H1 (cell line): ENCODE measurements around the gene XPO1. TPM values are rescaled to one million over a fixed set of nuclear protein-coding genes. Genes with fewer than 3 reads are reported as not detected.

Experiments
- CTCF ChIA-PET: fragments of 300-600 bp; sonication (Branson Sonifier 250); formaldehyde crosslinking; loops from one replicate; lab custom pipeline; 2021; ENCODE audit not compliant: partially characterized antibody; lab: Charles Lee
- POLR2A ChIA-PET: fragments of 300-600 bp; sonication (Branson Sonifier 250); formaldehyde crosslinking; loops from one replicate; lab custom pipeline; 2021; ENCODE audit warnings: inconsistent platforms; ENCODE audit not compliant: partially characterized antibody; lab: Charles Lee
- DNase-seq, 2 experiments: peaks; one replicate each; pipeline versions ENCODE4 v3.0.0 to v3.0.0-alpha.2; 2010 to 2022; ENCODE audit warnings: low spot score in 2 of 2, low read depth in 1 of 2, mixed read lengths in 1 of 2
- FAIRE-seq: peaks from 2 replicates; lab custom pipeline; 2011; peaks lifted over from hg19 to GRCh38; lab: Jason Lieb, UNC
- H2AFZ ChIP-seq: 2 replicates; pipeline ENCODE4 v1.8.1; 2012; ENCODE audit warnings: low read length, inconsistent platforms
- H2AK5ac ChIP-seq: 2 replicates; pipeline ENCODE4 v1.6.1; 2013; ENCODE audit warnings: low read depth, low read length
- H2BK120ac ChIP-seq: replicated peaks from 2 replicates; pipeline ENCODE3; 2013; ENCODE audit warnings: low read depth, low read length, inconsistent platforms
- H2BK12ac ChIP-seq: 2 replicates; pipeline ENCODE4 v1.6.1; 2013; ENCODE audit warnings: low read depth, low read length
- H2BK15ac ChIP-seq: 2 replicates; pipeline ENCODE4 v1.6.1; 2013; ENCODE audit warnings: low read length
- H2BK20ac ChIP-seq: 2 replicates; pipeline ENCODE4 v1.6.1; 2013; ENCODE audit warnings: low read length
- H2BK5ac ChIP-seq: 2 replicates; pipeline ENCODE4 v1.6.1; 2013; ENCODE audit warnings: low read depth, low read length
- H3K14ac ChIP-seq: 2 replicates; pipeline ENCODE4 v1.6.1; 2013; ENCODE audit warnings: inconsistent platforms; ENCODE audit not compliant: insufficient read length
- H3K18ac ChIP-seq: 2 replicates; pipeline ENCODE4 v1.6.1; 2013; ENCODE audit warnings: low read length; ENCODE audit errors: extremely low read depth
- H3K23ac ChIP-seq: 2 replicates; pipeline ENCODE4 v1.6.1; 2013; ENCODE audit warnings: inconsistent platforms; ENCODE audit not compliant: insufficient read length
- H3K23me2 ChIP-seq: 2 replicates; pipeline ENCODE4 v1.6.1; 2013; ENCODE audit warnings: low read depth, low read length
- H3K27ac ChIP-seq: 2 replicates; pipeline ENCODE4 v1.6.1; 2011; ENCODE audit warnings: low read depth, low read length, inconsistent platforms
- H3K27me3 ChIP-seq, 4 experiments: replicated peaks in 1 of 4; 1 replicate in 1 of 4; 2 replicates in 3 of 4; pipeline versions ENCODE4 v1.6.1 to v1.8.1; 2011 to 2013; ENCODE audit warnings: low read length in 3 of 4, mild to moderate bottlenecking in 3 of 4, inconsistent platforms in 2 of 4, mixed read lengths in 2 of 4, moderate library complexity in 1 of 4; ENCODE audit not compliant: control insufficient read depth in 3 of 4, insufficient read depth in 3 of 4; ENCODE audit errors: extremely low read depth in 1 of 4
- H3K36me3 ChIP-seq, 4 experiments: 2 replicates each; pipeline versions ENCODE4 v1.6.1 to v1.8.1; 2011 to 2013; ENCODE audit warnings: mild to moderate bottlenecking in 4 of 4, low read length in 3 of 4, moderate library complexity in 2 of 4, control low read depth in 1 of 4, inconsistent platforms in 1 of 4; ENCODE audit not compliant: insufficient read depth in 4 of 4, control insufficient read depth in 2 of 4
- H3K4ac ChIP-seq: replicated peaks from 2 replicates; pipeline ENCODE3; 2013; ENCODE audit warnings: low read length, low read depth, mixed read lengths, inconsistent platforms; ENCODE audit not compliant: insufficient read length
- H3K4me1 ChIP-seq, 4 experiments: replicated peaks in 1 of 4; 1 replicate in 1 of 4; 2 replicates in 3 of 4; pipeline versions ENCODE4 v1.6.1 to v1.8.1; 2011 to 2013; ENCODE audit warnings: low read length in 3 of 4, inconsistent platforms in 2 of 4, mixed read lengths in 1 of 4; ENCODE audit not compliant: insufficient read depth in 4 of 4, control insufficient read depth in 3 of 4
- H3K4me2 ChIP-seq, 2 experiments: 2 replicates each; pipeline versions ENCODE4 v1.6.1 to v1.8.1; 2011 to 2013; ENCODE audit warnings: low read depth in 2 of 2, low read length in 2 of 2, control low read depth in 1 of 2, inconsistent platforms in 1 of 2, mild to moderate bottlenecking in 1 of 2; ENCODE audit not compliant: insufficient read depth in 1 of 2
- H3K4me3 ChIP-seq, 4 experiments: fragments of 200-600, 300-600 bp in 1 of 4; sonication (generic), shearing (Covaris generic), sonication (Bioruptor Twin) in 1 of 4; 2 replicates each; pipeline versions ENCODE4 v1.5.1 to v1.8.1; 2011 to 2016; ENCODE audit warnings: low read length in 4 of 4, low read depth in 3 of 4, control low read depth in 2 of 4, inconsistent platforms in 2 of 4, mild to moderate bottlenecking in 2 of 4, mixed read lengths in 1 of 4, moderate library complexity in 1 of 4; ENCODE audit not compliant: insufficient read depth in 2 of 4; ENCODE audit errors: extremely low read depth in 1 of 4
- H3K56ac ChIP-seq: replicated peaks from 2 replicates; pipeline ENCODE3; 2013; ENCODE audit warnings: low read depth, mild to moderate bottlenecking, mixed read lengths, low read length, inconsistent platforms; ENCODE audit not compliant: insufficient read length
- H3K79me1 ChIP-seq: 2 replicates; pipeline ENCODE4 v1.6.1; 2013; ENCODE audit warnings: low read depth, low read length, control low read depth
- H3K79me2 ChIP-seq, 2 experiments: 2 replicates each; pipeline versions ENCODE4 v1.6.1 to v1.8.1; 2012 to 2013; ENCODE audit warnings: low read length in 2 of 2, mild to moderate bottlenecking in 2 of 2, inconsistent platforms in 1 of 2; ENCODE audit not compliant: insufficient read depth in 2 of 2, control insufficient read depth in 1 of 2
- H3K9ac ChIP-seq, 4 experiments: replicated peaks in 1 of 4; 1 replicate in 1 of 4; 2 replicates in 3 of 4; pipeline versions ENCODE4 v1.6.1 to v1.8.1; 2011 to 2013; ENCODE audit warnings: low read depth in 3 of 4, low read length in 3 of 4, control low read depth in 2 of 4, mild to moderate bottlenecking in 2 of 4, moderate library complexity in 2 of 4, inconsistent platforms in 1 of 4; ENCODE audit errors: extremely low read depth in 1 of 4
- H3K9me3 ChIP-seq, 2 experiments: 2 replicates each; pipeline versions ENCODE4 v1.6.1 to v1.8.1; 2012 to 2013; ENCODE audit warnings: mild to moderate bottlenecking in 2 of 2, moderate library complexity in 2 of 2, control low read depth in 1 of 2, inconsistent platforms in 1 of 2, low read depth in 1 of 2, low read length in 1 of 2, mixed read lengths in 1 of 2; ENCODE audit not compliant: insufficient read depth in 2 of 2
- H4K20me1 ChIP-seq, 2 experiments: replicated peaks in 1 of 2; 2 replicates each; pipeline versions ENCODE3 to v1.8.1; 2011 to 2013; ENCODE audit warnings: inconsistent platforms in 2 of 2, low read length in 2 of 2, mild to moderate bottlenecking in 1 of 2; ENCODE audit not compliant: insufficient read depth in 2 of 2, control insufficient read depth in 1 of 2
- H4K5ac ChIP-seq: 2 replicates; pipeline ENCODE4 v1.6.1; 2013; ENCODE audit warnings: low read length, low read depth, mixed read lengths, inconsistent platforms; ENCODE audit not compliant: insufficient read length
- H4K8ac ChIP-seq: 2 replicates; pipeline ENCODE4 v1.8.0; 2013; ENCODE audit warnings: mild to moderate bottlenecking, moderate library complexity, low read length, inconsistent platforms; ENCODE audit not compliant: insufficient read depth; ENCODE audit errors: extremely low read depth
- H4K91ac ChIP-seq: replicated peaks from 2 replicates; pipeline ENCODE3; 2013; ENCODE audit warnings: low read length, mixed read lengths, inconsistent platforms; ENCODE audit not compliant: insufficient read length
- FOSL1 ChIP-seq: IDR thresholded peaks from 2 replicates; pipeline ENCODE4 v1.6.1; 2011; ENCODE audit warnings: mild to moderate bottlenecking, low read depth, low read length, moderate library complexity; ENCODE audit not compliant: insufficient read depth
- MAX ChIP-seq: IDR thresholded peaks from 2 replicates; pipeline ENCODE4 v1.6.1; 2012; ENCODE audit warnings: inconsistent platforms
- WGBS, 2 experiments: shearing (Covaris generic) in 1 of 2; methylation state at CpG; one replicate each; pipeline versions ENCODE4 v1.1.6 to v1.1.7; 2013 to 2015; ENCODE audit warnings: low lambda C conversion rate in 2 of 2, mixed read lengths in 2 of 2, inconsistent platforms in 1 of 2, low coverage in 1 of 2, missing lambda C conversion rate in 1 of 2; ENCODE audit not compliant: insufficient replicate concordance in 2 of 2, insufficient coverage in 1 of 2, insufficient read length in 1 of 2; ENCODE audit errors: extremely low coverage in 1 of 2, missing lambda C conversion rate in 1 of 2; 5-methylcytosine and 5-hydroxymethylcytosine counted together
- polyA plus RNA-seq, 7 experiments: library from polyadenylated mRNA; depleted of rRNA in 3 of 7; stranded (reverse) in 5 of 7; unstranded in 2 of 7; fragments of >200 nt in 5 of 7; fragments of 200-250 nt in 2 of 7; gene quantifications; 1 replicate in 5 of 7; 2 replicates in 1 of 7; 4 replicates in 1 of 7; pipeline versions ENCODE4 v1.2.1 to v1.2.3, GENCODE V29; 2011 to 2013; ENCODE audit warnings: missing spikeins in 2 of 7, mixed read lengths in 2 of 7
- total RNA-seq: library from RNA; stranded (reverse); fragmentation: NEBNext Ultra II Directional; extraction: Animal tissue kit (Norgen Biotek cat#: 25700); gene quantifications from 2 replicates; pipeline ENCODE4 v1.2.1, GENCODE V29; 2021

Gene XPO1
- total and polyA plus RNA-seq, 2 of the 8 experiments (the other 6 are each of a cell fraction or from before 2014, with no cell fraction given) = 110 to 296 TPM

- Histone ChIP-seq H2AFZ (no peak overlapping the region), H3K4me2 (no peak overlapping the region), H3K36me3 (no peaks in the 10 kb centered on the region; a peak in 1 of 8 replicates), H3K9ac (no peak overlapping the region), H2BK12ac (no peak overlapping the region), H3K4ac (no peak overlapping the region), H3K9me3 (no peaks in the 10 kb centered on the region), H3K4me3 (no peak overlapping the region), H3K23me2 (no peaks in the 10 kb centered on the region), H4K20me1 (peaks cover 6 to 18% of the 10 kb centered on the region in 2 experiments), H3K18ac (no peak overlapping the region), H4K91ac (no peak overlapping the region), H3K27ac (no peak overlapping the region), H2BK5ac (no peak overlapping the region), H2AK5ac (no peak overlapping the region), H2BK20ac (no peak overlapping the region), H3K14ac (no peak overlapping the region), H3K79me1 (peaks cover 7% of the 10 kb centered on the region; the same call in 1 of the 2 replicates), H3K23ac (no peak overlapping the region), H3K27me3 (no peaks in the 10 kb centered on the region), H3K56ac (no peak overlapping the region), H2BK120ac (no peak overlapping the region), H2BK15ac (no peak overlapping the region), H4K8ac (no peak overlapping the region), H3K4me1 (peaks cover 0 to 3% (median 0%) of the 10 kb centered on the region in 4 experiments; a peak in 1 of 7 replicates), H3K79me2 (peaks cover 33 to 98% of the 10 kb centered on the region in 2 experiments), H4K5ac (no peak overlapping the region)
- ChIA-PET POLR2A (no interaction called here), CTCF (interaction anchor here (2.5 kb wide), 1 partner anchor 34 kb away, joined by 7 read pairs; no protein-coding TSS in a partner anchor)
- 82% methylated on average over 2 of the region's 2 CpGs; no CpG with 5 or more reads in 1 of the 2 experiments for WGBS, 2 experiments
- no peak for DNase-seq
- FAIRE-seq = no peak
- no peak for TF ChIP-seq FOSL1
- TF ChIP-seq MAX = no peak
Observed at GRCh38 chr2:61461404-61461803, 76.8 kb downstream of the XPO1 start.
